Mucosa of rectum (tissue), 2 donors: ENCODE data around the gene HTR1A.

Experiments
- H3K27ac ChIP-seq, 2 donors: one replicate each; pipeline ENCODE4 v1.7.0; 2013; ENCODE audit warnings: inconsistent platforms in 2 of 2, low read depth in 2 of 2, low read length in 2 of 2
- H3K27me3 ChIP-seq, 2 donors: one replicate each; pipeline ENCODE4 v1.7.0; 2013; ENCODE audit warnings: low read length in 2 of 2; ENCODE audit not compliant: control insufficient read depth in 2 of 2, insufficient read depth in 2 of 2
- H3K36me3 ChIP-seq, 2 donors: one replicate each; pipeline ENCODE4 v1.7.0; 2013; ENCODE audit warnings: low read length in 2 of 2; ENCODE audit not compliant: control insufficient read depth in 2 of 2, insufficient read depth in 2 of 2
- H3K4me1 ChIP-seq, 2 donors: one replicate each; pipeline ENCODE4 v1.7.0; 2013; ENCODE audit warnings: low read length in 2 of 2, mild to moderate bottlenecking in 1 of 2; ENCODE audit not compliant: control insufficient read depth in 2 of 2, insufficient read depth in 2 of 2
- H3K4me3 ChIP-seq, 2 donors: one replicate each; pipeline ENCODE4 v1.7.0; 2013; ENCODE audit warnings: low read length in 2 of 2
- H3K9ac ChIP-seq, 2 donors: one replicate each; pipeline ENCODE4 v1.7.0; 2013; ENCODE audit warnings: low read length in 2 of 2, low read depth in 1 of 2, mild to moderate bottlenecking in 1 of 2
- H3K9me3 ChIP-seq, 2 donors: one replicate each; pipeline ENCODE4 v1.7.0; 2013; ENCODE audit warnings: low read length in 2 of 2; ENCODE audit not compliant: control insufficient read depth in 2 of 2
- donor health status: healthy.
- donor health status: Normal muscosa, but diverticular disease.

HTR1A gene

GRCh38 chr5:63911871-63912270 lies 50.4 kb downstream of the HTR1A start:
- H3K9me3 ChIP-seq: no peaks in the 10 kb centered on the region
- H3K27ac ChIP-seq: no peak overlapping the region
- H3K4me1 ChIP-seq: no peaks in the 10 kb centered on the region
- no peak overlapping the region for H3K4me3 ChIP-seq
- no peaks in the 10 kb centered on the region for H3K36me3 ChIP-seq
- H3K9ac ChIP-seq: no peak overlapping the region
- H3K27me3 ChIP-seq: no peaks in the 10 kb centered on the region
